MCF 10A (cell line): ENCODE measurements around the gene FYCO1. TPM values are rescaled to one million over a fixed set of nuclear protein-coding genes. Genes with fewer than 3 reads are reported as not detected.

Experiments
- BruUV-seq: library from RNA; stranded (reverse); fragments of 400-500 nt; replicated peaks from 2 replicates; lab custom pipeline; 2021; lab: Mats Ljungman, UMichigan
- CTCF ChIA-PET: fragments of 300-600 bp; sonication (Branson Sonifier 250); formaldehyde crosslinking; extraction: SDS; loops from one replicate; lab custom pipeline; 2021; ENCODE audit warnings: antibody characterized with exemption, inconsistent platforms; lab: Yijun Ruan, JAX
- POLR2A ChIA-PET: fragments of 300-600, 350-650 bp; sonication (Branson Sonifier 250); formaldehyde crosslinking; extraction: SDS; loops from one replicate; lab custom pipeline; 2020; ENCODE audit warnings: antibody characterized with exemption, inconsistent platforms; lab: Yijun Ruan, JAX
- DNase-seq: peaks from one replicate; pipeline ENCODE4 v3.0.0-alpha.2; 2018; ENCODE audit not compliant: unreplicated experiment
- H3K27ac Mint-ChIP-seq: one replicate; pipeline ENCODE4 v1.8.0; 2022; ENCODE audit warnings: mild to moderate bottlenecking, low read depth, mixed read lengths; ENCODE audit not compliant: unreplicated experiment
- H3K27me3 Mint-ChIP-seq: one replicate; pipeline ENCODE4 v1.8.0; 2022; ENCODE audit warnings: mixed read lengths; ENCODE audit not compliant: insufficient read depth, unreplicated experiment
- H3K36me3 Mint-ChIP-seq: one replicate; pipeline ENCODE4 v1.8.0; 2022; ENCODE audit warnings: mild to moderate bottlenecking, moderate library complexity, mixed read lengths; ENCODE audit not compliant: insufficient read depth, unreplicated experiment
- H3K4me1 Mint-ChIP-seq: one replicate; pipeline ENCODE4 v1.8.0; 2022; ENCODE audit warnings: mixed read lengths; ENCODE audit not compliant: insufficient read depth, unreplicated experiment
- H3K4me3 Mint-ChIP-seq: one replicate; pipeline ENCODE4 v1.8.0; 2022; ENCODE audit warnings: mild to moderate bottlenecking, moderate library complexity, mixed read lengths; ENCODE audit not compliant: unreplicated experiment
- H3K9me3 Mint-ChIP-seq: one replicate; pipeline ENCODE4 v1.8.0; 2022; ENCODE audit warnings: mixed read lengths; ENCODE audit not compliant: unreplicated experiment
- intact Hi-C: fragments of 100-400 bp; cut with micrococcal nuclease; formaldehyde crosslinking; loops from 2 replicates; pipeline ENCODE4 v1.14.1; 2022
- total RNA-seq: library from RNA; stranded (reverse); gene quantifications from 2 replicates; pipeline ENCODE4 v1.2.3, GENCODE V29; 2022
- TF ChIP-seq, protein P1 (sequence below): fragments of 200-600 bp; IDR thresholded peaks from one replicate; pipeline ENCODE4 v1.8.0; 2022; ENCODE audit warnings: antibody characterized with exemption, mild to moderate bottlenecking; ENCODE audit not compliant: unreplicated experiment

Gene FYCO1
- total RNA-seq, 1 experiment from 2014 or later = 18.4 TPM

DNA sequence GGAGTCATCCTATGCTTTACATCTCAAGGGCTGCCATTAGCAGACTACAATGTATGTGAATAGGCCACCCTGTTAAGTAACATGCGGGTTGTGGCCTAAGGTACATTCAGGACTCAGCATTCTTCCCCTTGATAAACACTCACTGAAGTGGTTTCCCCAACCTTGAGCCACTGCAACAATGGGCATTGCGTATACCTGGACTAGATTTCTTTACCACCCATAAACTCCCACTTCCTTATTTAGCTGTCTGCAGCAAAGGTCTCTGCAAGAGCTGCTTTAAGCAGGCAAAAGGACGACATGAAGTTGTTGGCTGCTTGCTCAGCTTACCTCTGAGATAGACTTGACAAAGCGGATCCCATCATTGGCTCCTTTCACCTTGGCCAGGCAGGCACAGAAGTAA lies 16.2 kb downstream of the FYCO1 start:
- Mint-ChIP-seq H3K27ac (no peak overlapping the region), H3K4me3 (no peak overlapping the region), H3K4me1 (peaks cover 6% of the 10 kb centered on the region), H3K9me3 (no peaks in the 10 kb centered on the region), H3K27me3 (no peaks in the 10 kb centered on the region), H3K36me3 (peaks cover 67% of the 10 kb centered on the region)
- DNase-seq = no peak
- no TSS peak for BruUV-seq
- CTCF ChIA-PET = interaction anchor here (1.2 kb wide), 1 partner anchor 79 kb away, joined by 3 read pairs; no protein-coding TSS in a partner anchor
- intact Hi-C loops = no loop called here
- POLR2A ChIA-PET = no interaction called here
- TF ChIP-seq, protein P1, sequence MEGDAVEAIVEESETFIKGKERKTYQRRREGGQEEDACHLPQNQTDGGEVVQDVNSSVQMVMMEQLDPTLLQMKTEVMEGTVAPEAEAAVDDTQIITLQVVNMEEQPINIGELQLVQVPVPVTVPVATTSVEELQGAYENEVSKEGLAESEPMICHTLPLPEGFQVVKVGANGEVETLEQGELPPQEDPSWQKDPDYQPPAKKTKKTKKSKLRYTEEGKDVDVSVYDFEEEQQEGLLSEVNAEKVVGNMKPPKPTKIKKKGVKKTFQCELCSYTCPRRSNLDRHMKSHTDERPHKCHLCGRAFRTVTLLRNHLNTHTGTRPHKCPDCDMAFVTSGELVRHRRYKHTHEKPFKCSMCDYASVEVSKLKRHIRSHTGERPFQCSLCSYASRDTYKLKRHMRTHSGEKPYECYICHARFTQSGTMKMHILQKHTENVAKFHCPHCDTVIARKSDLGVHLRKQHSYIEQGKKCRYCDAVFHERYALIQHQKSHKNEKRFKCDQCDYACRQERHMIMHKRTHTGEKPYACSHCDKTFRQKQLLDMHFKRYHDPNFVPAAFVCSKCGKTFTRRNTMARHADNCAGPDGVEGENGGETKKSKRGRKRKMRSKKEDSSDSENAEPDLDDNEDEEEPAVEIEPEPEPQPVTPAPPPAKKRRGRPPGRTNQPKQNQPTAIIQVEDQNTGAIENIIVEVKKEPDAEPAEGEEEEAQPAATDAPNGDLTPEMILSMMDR = no peak

DNA sequence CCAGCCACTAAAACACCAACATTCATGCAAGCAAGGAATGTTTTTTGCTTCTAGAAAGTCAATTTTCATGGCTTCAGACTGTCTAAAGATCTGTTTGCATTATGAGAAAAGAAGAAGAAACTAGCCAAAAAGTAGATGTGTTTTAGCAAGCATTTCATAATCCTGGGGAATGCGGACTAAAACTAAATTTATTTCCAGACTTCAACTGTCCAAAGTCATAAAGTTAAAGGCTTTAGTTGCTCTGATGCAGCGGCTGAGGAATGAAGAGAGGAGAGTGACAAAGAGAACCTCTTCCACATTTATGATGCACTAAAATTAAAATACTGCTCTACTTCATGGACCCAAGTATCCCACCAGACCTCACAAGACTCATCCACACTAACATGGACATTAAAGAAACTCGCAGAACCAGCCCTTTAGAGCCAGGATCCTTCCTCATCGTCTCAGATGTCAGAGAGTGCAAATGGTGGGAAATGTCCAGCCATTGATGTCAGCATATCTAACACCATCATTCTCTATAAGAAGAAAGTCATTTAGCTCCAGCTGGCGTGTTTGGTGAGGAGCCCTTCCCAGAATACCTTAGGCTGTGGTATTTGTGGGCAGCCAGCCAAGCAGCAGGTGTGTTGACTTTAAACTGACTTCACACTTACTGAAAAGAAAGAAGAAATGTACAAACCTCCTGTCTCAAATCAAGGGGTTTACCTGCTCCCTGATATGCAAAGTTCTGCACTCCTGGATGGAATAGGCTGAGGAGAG lies 17.4 kb downstream of the FYCO1 start:
- intact Hi-C loops = no loop called here

GRCh38 chr3:45976191-45977091 lies 19.2 kb downstream of the FYCO1 start:
- no peaks in the 10 kb centered on the region for H3K9me3 Mint-ChIP-seq
- no peak overlapping the region for H3K27ac Mint-ChIP-seq
- no TSS peak for BruUV-seq
- ChIA-PET POLR2A (interaction anchor here (0.6 kb wide), 1 partner anchor 198 kb away, joined by 3 read pairs; no protein-coding TSS in a partner anchor), CTCF (interaction anchor here (0.7 to 1.0 kb wide), 2 partner anchors 103 to 431 kb away, joined by 3 read pairs; no protein-coding TSS in a partner anchor)
- H3K4me3 Mint-ChIP-seq = no peak overlapping the region
- TF ChIP-seq, protein P1 = no peak
- intact Hi-C loops = no loop called here
- no peaks in the 10 kb centered on the region for H3K27me3 Mint-ChIP-seq
- DNase-seq = no peak
- H3K36me3 Mint-ChIP-seq = peaks cover 57% of the 10 kb centered on the region
- H3K4me1 Mint-ChIP-seq = peaks cover 16% of the 10 kb centered on the region

More for the DNA sequence above, 17.4 kb downstream of the FYCO1 start:
- peak; percentile 64 for DNase-seq
- H3K36me3 Mint-ChIP-seq = peaks cover 60% of the 10 kb centered on the region
- H3K9me3 Mint-ChIP-seq = no peaks in the 10 kb centered on the region
- TF ChIP-seq, protein P1 = no peak
- H3K27me3 Mint-ChIP-seq = no peaks in the 10 kb centered on the region
- CTCF ChIA-PET = no interaction called here
- BruUV-seq = no TSS peak
- POLR2A ChIA-PET = no interaction called here
- H3K4me1 Mint-ChIP-seq = peaks cover 7% of the 10 kb centered on the region
- H3K4me3 Mint-ChIP-seq = no peak overlapping the region
- H3K27ac Mint-ChIP-seq = peak overlapping the region; percentile 20

DNA sequence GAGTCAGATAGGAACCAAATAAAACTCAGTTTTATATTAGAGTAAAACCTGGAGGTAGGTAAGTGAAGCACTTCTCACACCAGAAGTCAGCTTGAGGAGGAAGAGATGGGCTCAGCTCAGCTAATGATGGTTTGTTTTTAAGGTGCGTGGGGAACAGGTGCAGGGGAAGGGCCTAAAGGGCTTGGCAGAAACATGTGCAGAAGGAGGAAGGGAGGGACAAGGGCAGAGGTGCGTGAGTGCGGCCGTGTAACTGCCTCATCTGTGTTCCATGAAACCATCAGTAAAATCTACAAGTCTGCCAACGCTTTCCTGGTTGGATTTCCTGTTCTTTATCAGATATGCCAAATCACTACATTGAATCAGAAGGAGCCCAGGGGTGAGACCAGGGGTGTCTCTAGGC lies 19.9 kb downstream of the FYCO1 start:
- no peak overlapping the region for H3K27ac Mint-ChIP-seq

More for the DNA sequence above, 19.9 kb downstream of the FYCO1 start:
- H3K4me1 Mint-ChIP-seq = peaks cover 16% of the 10 kb centered on the region
- BruUV-seq = no TSS peak
- H3K36me3 Mint-ChIP-seq = peaks cover 57% of the 10 kb centered on the region
- intact Hi-C loops = no loop called here
- no peaks in the 10 kb centered on the region for H3K27me3 Mint-ChIP-seq
- CTCF ChIA-PET = interaction anchor here (0.7 to 1.0 kb wide), 2 partner anchors 103 to 408 kb away, joined by 3 read pairs; no protein-coding TSS in a partner anchor
- no peaks in the 10 kb centered on the region for H3K9me3 Mint-ChIP-seq
- H3K4me3 Mint-ChIP-seq = no peak overlapping the region
- POLR2A ChIA-PET = no interaction called here
- DNase-seq = no peak
- TF ChIP-seq, protein P1 = no peak
